Measurements from ENCODE around the gene INF2. TPM values are rescaled to one million over a fixed set of nuclear protein-coding genes. Genes with fewer than 3 reads are reported as not detected.

INF2 gene
- polyA plus RNA-seq, 1 donor (not counting 4 experiments of a cell fraction or from before 2014, with no cell fraction given), result 22.6 TPM

- Histone ChIP-seq H3K4me3 (ENCODE audit: control insufficient read depth in 2 of 3, extremely low read depth in 1 of 3, insufficient read depth in 2 of 3, low read depth in 1 of 3, low read length in 3 of 3) (no peak overlapping the region), H2AFZ (ENCODE audit: control insufficient read depth, low read length) (no peak overlapping the region), H3K9me3 (ENCODE audit: control insufficient read depth, low read depth, low read length) (no peaks in the 10 kb centered on the region), H3K9ac (ENCODE audit: control insufficient read depth, extremely low read depth, insufficient read depth, low read length) (no peak overlapping the region), H3K36me3 (ENCODE audit: control insufficient read depth in 2 of 2, extremely low read depth in 1 of 2, insufficient read depth in 2 of 2, low read length in 2 of 2) (peaks cover 21 to 25% of the 10 kb centered on the region in 2 experiments), H3K9me1 (ENCODE audit: control insufficient read depth, extremely low read depth, insufficient read depth, low read length) (no peaks in the 10 kb centered on the region), H3K79me2 (ENCODE audit: control insufficient read depth, insufficient read depth, low read length) (no peaks in the 10 kb centered on the region), H3K4me1 (ENCODE audit: control insufficient read depth, extremely low read depth, insufficient read depth, low read length) (no peaks in the 10 kb centered on the region), H3K4me2 (ENCODE audit: control insufficient read depth, extremely low read depth, insufficient read depth, low read depth, low read length) (no peak overlapping the region), H3K27ac (ENCODE audit: control insufficient read depth, insufficient read depth, low read length) (no peak overlapping the region), H4K20me1 (ENCODE audit: control insufficient read depth, extremely low read depth, insufficient read depth, low read length) (no peaks in the 10 kb centered on the region), H3K27me3 (ENCODE audit: control insufficient read depth, extremely low read depth, insufficient read depth, low read length) (no peaks in the 10 kb centered on the region)
- dilution Hi-C loops (cut with MboI; ENCODE audit: extremely low pct_ligation_motif_present, low sequenced_read_pairs), result no loop called here
- no peak for TF ChIP-seq EZH2 (IDR thresholded peaks at IDR 0.05; ENCODE audit: low read length)
- TF ChIP-seq, protein P1, sequence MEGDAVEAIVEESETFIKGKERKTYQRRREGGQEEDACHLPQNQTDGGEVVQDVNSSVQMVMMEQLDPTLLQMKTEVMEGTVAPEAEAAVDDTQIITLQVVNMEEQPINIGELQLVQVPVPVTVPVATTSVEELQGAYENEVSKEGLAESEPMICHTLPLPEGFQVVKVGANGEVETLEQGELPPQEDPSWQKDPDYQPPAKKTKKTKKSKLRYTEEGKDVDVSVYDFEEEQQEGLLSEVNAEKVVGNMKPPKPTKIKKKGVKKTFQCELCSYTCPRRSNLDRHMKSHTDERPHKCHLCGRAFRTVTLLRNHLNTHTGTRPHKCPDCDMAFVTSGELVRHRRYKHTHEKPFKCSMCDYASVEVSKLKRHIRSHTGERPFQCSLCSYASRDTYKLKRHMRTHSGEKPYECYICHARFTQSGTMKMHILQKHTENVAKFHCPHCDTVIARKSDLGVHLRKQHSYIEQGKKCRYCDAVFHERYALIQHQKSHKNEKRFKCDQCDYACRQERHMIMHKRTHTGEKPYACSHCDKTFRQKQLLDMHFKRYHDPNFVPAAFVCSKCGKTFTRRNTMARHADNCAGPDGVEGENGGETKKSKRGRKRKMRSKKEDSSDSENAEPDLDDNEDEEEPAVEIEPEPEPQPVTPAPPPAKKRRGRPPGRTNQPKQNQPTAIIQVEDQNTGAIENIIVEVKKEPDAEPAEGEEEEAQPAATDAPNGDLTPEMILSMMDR (optimal IDR thresholded peaks at IDR 0.05 in 1 of 3, IDR thresholded peaks at IDR 0.05 in 1 of 3, conservative IDR thresholded peaks at IDR 0.05 in 1 of 3; ENCODE audit: extremely low read depth in 1 of 3, insufficient read depth in 2 of 3, low read length in 3 of 3), result no peak
- FAIRE-seq, result no peak
- DNase-seq (ENCODE audit: low read depth, low spot score), result no peak
These were observed 82.0 kb downstream of the INF2 start for GRCh38 chr14:104771374-104771773.

Small RNAs within 50 kb of the gene (small RNA-seq; reads per million reads assigned to genes)
- 0 reads per million in 3 experiments for gene MIR4710 (ENCODE audit: insufficient read length in 3 of 3, low read depth in 3 of 3, low replicate concordance in 1 of 3)

Other genes with a start within 250 kb of the INF2 start
- gene C14orf180, start 109.9 kb upstream of the INF2 start, polyA plus RNA-seq, result not detected in 3 replicates
- gene TMEM179, start 84.8 kb upstream of the INF2 start, polyA plus RNA-seq, result not detected in 3 replicates
- 1.7 to 4.9 TPM (median 1.8 TPM) in 3 replicates for gene ADSS1, start 34.6 kb downstream of the INF2 start, polyA plus RNA-seq
- 33.5 to 63.3 TPM (median 35.3 TPM) in 3 replicates for gene SIVA1, start 63.5 kb downstream of the INF2 start, polyA plus RNA-seq
- 82.3 to 102 TPM (median 95.5 TPM) in 3 replicates for gene AKT1, start 106.1 kb downstream of the INF2 start, polyA plus RNA-seq
- 0.50 to 0.73 TPM (median 0.73 TPM) in 3 replicates for gene ZBTB42, start 111.5 kb downstream of the INF2 start, polyA plus RNA-seq
- 8.7 to 15.6 TPM (median 14.9 TPM) in 3 replicates for gene CEP170B, start 175.7 kb downstream of the INF2 start, polyA plus RNA-seq
- 0.01 TPM in 1 of 3 replicates, not detected in the others for gene PLD4, start 235.3 kb downstream of the INF2 start, polyA plus RNA-seq

Measured in keratinocyte (primary cell).